Right cardiac atrium (tissue), 5 donors: ENCODE measurements around the gene PTS. TPM values are rescaled to one million over a fixed set of nuclear protein-coding genes. Genes with fewer than 3 reads are reported as not detected.

Experiments used
- ATAC-seq, 2 donors: fragments of 200-7000 bp; cut with Tn5 transposase; one replicate each; pipeline versions ENCODE4 v1.8.0 to v1.9.1; 2020; ENCODE audit warnings: moderate library complexity in 2 of 2, mild to moderate bottlenecking in 1 of 2
- DNase-seq, 3 donors: peaks; one replicate each; pipeline ENCODE4 v3.0.0-alpha.2; 2020
- H3K27ac ChIP-seq: one replicate; pipeline ENCODE4 v1.5.1; 2013; ENCODE audit warnings: mild to moderate bottlenecking, low read length, control low read depth, moderate library complexity
- H3K27me3 ChIP-seq: one replicate; pipeline ENCODE4 v1.6.1; 2013; ENCODE audit not compliant: control insufficient read depth, insufficient read depth
- H3K4me1 ChIP-seq: one replicate; pipeline ENCODE4 v1.6.1; 2013; ENCODE audit warnings: low read length; ENCODE audit not compliant: control insufficient read depth, insufficient read depth
- H3K4me3 ChIP-seq: one replicate; pipeline ENCODE4 v1.5.1; 2013; ENCODE audit warnings: low read length, control low read depth
- H3K9me3 ChIP-seq: one replicate; pipeline ENCODE4 v1.6.1; 2013; ENCODE audit warnings: low read length; ENCODE audit not compliant: control insufficient read depth
- WGBS: extraction: QIAGEN DNeasy Blood & Tissue Kit; methylation state at CpG from one replicate; pipeline ENCODE4 v1.1.7; 2013; 5-methylcytosine and 5-hydroxymethylcytosine counted together
- intact Hi-C, 4 donors: fragments of 100-400 bp; cut with DNase I; formaldehyde crosslinking; loops; one replicate each; pipeline versions ENCODE4 v1.11.0 to v1.14.0; 2022 to 2023
- polyA plus RNA-seq: library from polyadenylated mRNA; stranded (reverse); fragments of 200-250 nt; gene quantifications from one replicate; pipeline ENCODE4 v1.2.3, GENCODE V29; 2013
- total RNA-seq, 4 donors: library from RNA; stranded (reverse); fragmentation: NEBNext Ultra II Directional; extraction: Animal tissue kit (Norgen Biotek cat#: 25700); gene quantifications; one replicate each; pipeline ENCODE4 v1.2.1, GENCODE V29; 2021
- donor health status: healthy with polysubstance abuse.
- donor health status: DM: no; HTN: yes; CAD: no.
- donor health status: DM: no; HTN: no; CAD: no.
- donor health status: DM: no; HTN: yes; CAD: no; lungs with severe emphysema.
- donor health status: DM: yes; HTN: yes; CAD: no.

PTS gene
- total and polyA plus RNA-seq, 5 donors, result 22.9 to 40.7 (median 27.2) TPM

GRCh38 chr11:112274007-112274783, 48.0 kb downstream of the PTS start:
- Histone ChIP-seq H3K27ac (no peak overlapping the region), H3K9me3 (no peaks in the 10 kb centered on the region), H3K27me3 (no peaks in the 10 kb centered on the region), H3K4me3 (no peak overlapping the region), H3K4me1 (no peaks in the 10 kb centered on the region)
- 95% methylated on average over 7 of the region's 7 CpGs for WGBS
- ATAC-seq (no peak), DNase-seq (no peak)
- intact Hi-C loops, result loop anchor here in 1 of 4 donors (5.0 kb wide), 1 partner anchor 37 kb away; no protein-coding TSS in a partner anchor

- intact Hi-C loops, result loop anchor here in 1 of 4 donors (5.0 kb wide), 1 partner anchor 60 kb away; no protein-coding TSS in a partner anchor
Measured at GRCh38 chr11:112277029-112277428, 50.8 kb downstream of the PTS start.

GRCh38 chr11:112277941-112278340, 51.7 kb downstream of the PTS start:
- Histone ChIP-seq H3K9me3 (no peaks in the 10 kb centered on the region), H3K27ac (no peak overlapping the region), H3K27me3 (no peaks in the 10 kb centered on the region), H3K4me3 (no peak overlapping the region), H3K4me1 (no peaks in the 10 kb centered on the region)
- intact Hi-C loops, result loop anchor here in 1 of 4 donors (5.0 kb wide), 1 partner anchor 61 kb away; no protein-coding TSS in a partner anchor
- ATAC-seq (no peak), DNase-seq (no peak)

More at GRCh38 chr11:112277029-112277428, 50.8 kb downstream of the PTS start:
- H3K27ac ChIP-seq, result no peak overlapping the region
- no peaks in the 10 kb centered on the region for H3K27me3 ChIP-seq
- 69% methylated on average over 1 of the region's 1 CpG for WGBS
- no peaks in the 10 kb centered on the region for H3K4me1 ChIP-seq
- DNase-seq, result no peak
- ATAC-seq, result no peak
- no peak overlapping the region for H3K4me3 ChIP-seq
- H3K9me3 ChIP-seq, result no peaks in the 10 kb centered on the region

GRCh38 chr11:112278803-112279202, 52.6 kb downstream of the PTS start:
- 77% methylated on average over 3 of the region's 3 CpGs for WGBS

GRCh38 chr11:112279901-112280267, 53.7 kb downstream of the PTS start:
- Histone ChIP-seq H3K9me3 (no peaks in the 10 kb centered on the region), H3K27me3 (no peaks in the 10 kb centered on the region), H3K4me1 (no peaks in the 10 kb centered on the region), H3K27ac (no peak overlapping the region), H3K4me3 (peak overlapping the region; percentile 53)
- peak; percentile 65 to 91 (median 91) for DNase-seq
- peak; percentile 84 to 86 for ATAC-seq
- intact Hi-C loops, result loop anchor here (2.0 to 10.0 kb wide), 6 partner anchors 59 to 1005 kb away; no protein-coding TSS in a partner anchor
- 2% methylated on average over 15 of the region's 15 CpGs for WGBS

More at GRCh38 chr11:112278803-112279202, 52.6 kb downstream of the PTS start:
- Histone ChIP-seq H3K4me1 (no peaks in the 10 kb centered on the region), H3K9me3 (no peaks in the 10 kb centered on the region), H3K27me3 (no peaks in the 10 kb centered on the region), H3K27ac (no peak overlapping the region), H3K4me3 (no peak overlapping the region)
- DNase-seq (no peak), ATAC-seq (no peak)
- intact Hi-C loops, result loop anchor here in 1 of 4 donors (5.0 kb wide), 1 partner anchor 62 kb away; no protein-coding TSS in a partner anchor

DNA sequence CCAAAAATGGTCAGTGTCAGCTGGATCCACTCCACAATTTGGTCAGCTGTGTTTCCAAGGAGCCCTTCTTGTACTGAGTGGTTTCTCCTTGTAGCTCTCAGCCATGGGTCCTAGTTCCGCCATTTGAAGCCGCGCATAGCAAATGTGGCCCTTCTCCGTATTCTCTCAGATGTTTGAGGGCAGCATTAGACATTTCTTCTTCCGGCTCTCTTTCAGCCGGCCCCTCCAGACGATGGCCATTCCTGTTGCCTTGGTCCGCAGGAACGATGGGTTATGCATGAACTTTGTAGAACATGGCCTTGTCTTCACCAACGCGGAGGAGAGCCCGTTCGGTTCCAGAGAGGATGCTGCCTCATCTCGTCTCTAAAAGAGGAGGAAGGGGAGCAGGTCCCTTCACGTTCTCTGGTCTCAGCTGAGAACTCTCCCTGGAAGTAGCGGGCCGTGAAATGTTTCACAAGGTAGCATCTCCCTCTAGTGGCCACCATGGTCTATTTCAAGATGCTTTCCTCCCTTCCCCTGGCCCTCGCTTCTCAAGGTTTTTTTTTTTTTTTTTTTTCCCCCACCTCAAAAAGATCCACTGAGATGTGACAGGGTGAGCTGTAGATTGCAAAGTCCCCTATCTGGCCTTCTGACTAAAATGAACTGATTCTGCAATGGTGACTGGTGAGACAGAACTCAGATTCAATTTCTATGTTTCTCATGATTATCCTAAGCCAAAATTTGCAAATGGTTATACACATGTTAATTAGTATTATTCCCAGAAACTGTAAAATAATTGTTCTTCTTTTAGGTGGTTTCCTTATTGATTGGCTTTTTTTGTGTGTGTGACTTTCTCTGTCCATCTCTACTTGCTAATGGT, 54.3 kb downstream of the PTS start:
- Histone ChIP-seq H3K9me3 (no peaks in the 10 kb centered on the region), H3K27me3 (no peaks in the 10 kb centered on the region), H3K4me1 (no peaks in the 10 kb centered on the region), H3K4me3 (peak overlapping the region; percentile 53), H3K27ac (no peak overlapping the region)
- 2% methylated on average over 18 of the region's 18 CpGs for WGBS
- DNase-seq (peak in 2 of 3 donors; percentile 46 to 69), ATAC-seq (peak; percentile 90 to 91)
- intact Hi-C loops, result loop anchor here (2.0 to 10.0 kb wide), 6 partner anchors 60 to 1004 kb away; no protein-coding TSS in a partner anchor

- H3K27ac ChIP-seq, result no peak overlapping the region
- WGBS, result 78% methylated on average over 4 of the region's 4 CpGs
- H3K4me1 ChIP-seq, result no peaks in the 10 kb centered on the region
- ATAC-seq (no peak), DNase-seq (no peak)
- H3K4me3 ChIP-seq, result no peak overlapping the region
- H3K9me3 ChIP-seq, result no peaks in the 10 kb centered on the region
- no peaks in the 10 kb centered on the region for H3K27me3 ChIP-seq
- intact Hi-C loops, result loop anchor here (2.0 to 10.0 kb wide), 6 partner anchors 61 to 1003 kb away; no protein-coding TSS in a partner anchor
Measured at GRCh38 chr11:112281726-112282125, 55.5 kb downstream of the PTS start.

Other genes with a start within 250 kb of the PTS start
- gene DLAT, start 201.0 kb upstream of the PTS start, total RNA-seq, result 100 to 1,000 TPM in 2 of 4 donors, 10 to 100 TPM in 2; 91.4 to 117 (median 102) TPM
- gene DLAT, start 201.0 kb upstream of the PTS start, polyA plus RNA-seq, result 53.7 TPM
- 1 to 10 TPM; 1.2 to 1.8 (median 1.6) TPM for gene PIH1D2, start 152.4 kb upstream of the PTS start, total RNA-seq
- gene PIH1D2, start 152.4 kb upstream of the PTS start, polyA plus RNA-seq, result 1.8 TPM
- 1 to 10 TPM; 8.0 to 9.8 (median 8.3) TPM for gene NKAPD1, start 152.1 kb upstream of the PTS start, total RNA-seq
- gene NKAPD1, start 152.1 kb upstream of the PTS start, polyA plus RNA-seq, result 5.0 TPM
- 100 to 1,000 TPM in 1 of 4 donors, 10 to 100 TPM in 3; 88.8 to 108 (median 90.9) TPM for gene TIMM8B, start 139.7 kb upstream of the PTS start, total RNA-seq
- 167 TPM for gene TIMM8B, start 139.7 kb upstream of the PTS start, polyA plus RNA-seq
- 100 to 1,000 TPM; 137 to 205 (median 167) TPM for gene SDHD, start 139.6 kb upstream of the PTS start, total RNA-seq
- 258 TPM for gene SDHD, start 139.6 kb upstream of the PTS start, polyA plus RNA-seq
- 1 to 10 TPM; 2.9 to 4.9 (median 4.5) TPM for gene IL18, start 62.3 kb upstream of the PTS start, total RNA-seq
- 3.1 TPM for gene IL18, start 62.3 kb upstream of the PTS start, polyA plus RNA-seq
- gene TEX12, start 59.1 kb upstream of the PTS start, total RNA-seq, result 1 to 10 TPM in 1 of 4 donors, not detected in 3; 1.1 TPM
- gene TEX12, start 59.1 kb upstream of the PTS start, polyA plus RNA-seq, result 0.20 TPM
- 100 to 1,000 TPM in 2 of 4 donors, 10 to 100 TPM in 2; 78.3 to 147 (median 96.8) TPM for gene BCO2, start 50.9 kb upstream of the PTS start, total RNA-seq
- 70.8 TPM for gene BCO2, start 50.9 kb upstream of the PTS start, polyA plus RNA-seq
- gene PLET1, start 34.4 kb downstream of the PTS start, total RNA-seq, result not detected
- not detected for gene PLET1, start 34.4 kb downstream of the PTS start, polyA plus RNA-seq